SK-N-SH (cell line): Measurements from ENCODE around the gene GNAT2. TPM values are rescaled to one million over a fixed set of nuclear protein-coding genes. Genes with fewer than 3 reads are reported as not detected.

ENCODE experiments used
- CTCF ChIA-PET: fragments of 300-600, 350-600 bp; formaldehyde crosslinking; extraction: SDS; loops from one replicate; lab custom pipeline; 2021; lab: Yijun Ruan, JAX
- POLR2A ChIA-PET: fragments of 350-600 bp; sonication (Branson Sonifier 250); formaldehyde crosslinking; extraction: SDS; loops from one replicate; lab custom pipeline; 2020; ENCODE audit warnings: antibody characterized with exemption, inconsistent platforms; lab: Yijun Ruan, JAX
- DNase-seq: peaks from one replicate; pipeline ENCODE4 v3.0.0; 2012
- H2AFZ ChIP-seq: fragments of 200-600 bp; sonication (generic); 2 replicates; pipeline ENCODE4 v1.8.1; 2016; ENCODE audit warnings: antibody characterized with exemption, mild to moderate bottlenecking, low read depth
- H3F3A ChIP-seq: fragments of 200-600 bp; sonication (generic); replicated peaks from 2 replicates; pipeline ENCODE3; 2016; ENCODE audit warnings: antibody characterized with exemption, mild to moderate bottlenecking; ENCODE audit not compliant: insufficient read depth
- H3K27ac ChIP-seq, 2 experiments: fragments of 200-500 bp in 1 of 2; fragments of 200-600 bp in 1 of 2; sonication (Bioruptor generic) in 1 of 2; sonication (generic), shearing (Covaris generic) in 1 of 2; 2 replicates each; pipeline versions ENCODE4 v1.5.1 to v1.6.1; 2014 to 2016; ENCODE audit warnings: low read depth in 2 of 2, inconsistent platforms in 1 of 2, low read length in 1 of 2, mild to moderate bottlenecking in 1 of 2, mixed read lengths in 1 of 2
- H3K27me3 ChIP-seq: fragments of 200-600 bp; sonication (generic), shearing (Covaris generic); 2 replicates; pipeline ENCODE4 v1.6.1; 2016; ENCODE audit warnings: mixed run types; ENCODE audit not compliant: insufficient read depth
- H3K36me3 ChIP-seq, 2 experiments: fragments of 200-500 bp in 1 of 2; fragments of 200-600 bp in 1 of 2; sonication (Bioruptor generic) in 1 of 2; sonication (generic) in 1 of 2; replicated peaks in 1 of 2; 2 replicates each; pipeline versions ENCODE3 to v1.5.1; 2014 to 2016; ENCODE audit warnings: low read length in 1 of 2, mild to moderate bottlenecking in 1 of 2; ENCODE audit not compliant: insufficient read depth in 2 of 2, control insufficient read depth in 1 of 2
- H3K4me1 ChIP-seq, 2 experiments: fragments of 200-500 bp in 1 of 2; fragments of 200-600 bp in 1 of 2; sonication (Bioruptor generic) in 1 of 2; sonication (generic), shearing (Covaris generic) in 1 of 2; 2 replicates each; pipeline versions ENCODE4 v1.5.1 to v1.6.1; 2014 to 2016; ENCODE audit warnings: low read depth in 1 of 2, low read length in 1 of 2, mixed run types in 1 of 2; ENCODE audit not compliant: insufficient read depth in 2 of 2, control insufficient read depth in 1 of 2
- H3K4me2 ChIP-seq: fragments of 200-600 bp; sonication (generic), shearing (Covaris generic); 2 replicates; pipeline ENCODE4 v1.6.1; 2017; ENCODE audit warnings: mixed run types
- H3K4me3 ChIP-seq, 2 experiments: fragments of 200-500 bp in 1 of 2; fragments of 200-600 bp in 1 of 2; sonication (Bioruptor generic) in 1 of 2; sonication (generic), shearing (Covaris generic) in 1 of 2; 2 replicates each; pipeline versions ENCODE4 v1.5.1 to v1.8.1; 2014 to 2016; ENCODE audit warnings: low read depth in 2 of 2, inconsistent platforms in 1 of 2, low read length in 1 of 2, mild to moderate bottlenecking in 1 of 2, mixed read lengths in 1 of 2, moderate library complexity in 1 of 2
- H3K79me2 ChIP-seq: fragments of 200-600 bp; sonication (generic); 2 replicates; pipeline ENCODE4 v1.8.1; 2017; ENCODE audit warnings: mild to moderate bottlenecking; ENCODE audit not compliant: insufficient read depth
- H3K9ac ChIP-seq: fragments of 200-600 bp; sonication (generic); 2 replicates; pipeline ENCODE4 v1.6.1; 2017; ENCODE audit warnings: mixed run types
- H3K9me2 ChIP-seq: fragments of 200-600 bp; sonication (generic); 2 replicates; pipeline ENCODE4 v1.6.1; 2017; ENCODE audit warnings: mixed run types
- H3K9me3 ChIP-seq: fragments of 200-600 bp; sonication (generic); 2 replicates; pipeline ENCODE4 v1.6.1; 2017; ENCODE audit warnings: mixed run types, mild to moderate bottlenecking, moderate library complexity
- H4K20me1 ChIP-seq: fragments of 200-600 bp; sonication (generic); 2 replicates; pipeline ENCODE4 v1.6.1; 2017; ENCODE audit warnings: mild to moderate bottlenecking, mixed run types; ENCODE audit not compliant: insufficient read depth
- CHD2 ChIP-seq: fragments of 150-350 bp; IDR thresholded peaks from 2 replicates; pipeline ENCODE4 v1.6.1; 2018; ENCODE audit warnings: low read length; ENCODE audit not compliant: partially characterized antibody
- EP300 ChIP-seq, 2 experiments: IDR thresholded peaks; 2 replicates each; pipeline versions ENCODE4 v1.4.0 to v1.6.1; 2012; ENCODE audit warnings: borderline replicate concordance in 1 of 2, low read depth in 1 of 2, low read length in 1 of 2
- EZH2phosphoT487 ChIP-seq: fragments of 200-600 bp; sonication (generic); IDR thresholded peaks from 2 replicates; pipeline ENCODE4 v1.6.1; 2017; ENCODE audit warnings: low read depth, mixed run types, mild to moderate bottlenecking, antibody characterized with exemption, moderate library complexity, borderline replicate concordance
- FOXM1 ChIP-seq: IDR thresholded peaks from 2 replicates; pipeline ENCODE4 v1.4.0; 2012; ENCODE audit warnings: low read depth, mild to moderate bottlenecking
- GABPA ChIP-seq: IDR thresholded peaks from 2 replicates; pipeline ENCODE4 v1.4.0; 2012; ENCODE audit warnings: low read depth, mild to moderate bottlenecking
- GATA2 ChIP-seq: sonication (generic); formaldehyde crosslinking; IDR thresholded peaks from 2 replicates; pipeline ENCODE4 v1.5.0; 2020; ENCODE audit warnings: mild to moderate bottlenecking, missing genetic modification reagents
- JUND ChIP-seq: IDR thresholded peaks from 2 replicates; pipeline ENCODE4 v1.4.0; 2012
- MXI1 ChIP-seq: IDR thresholded peaks from 2 replicates; pipeline ENCODE4 v1.6.1; 2012; ENCODE audit warnings: mild to moderate bottlenecking, low read depth, low read length, improper control_type of control experiment
- RAD21 ChIP-seq: IDR thresholded peaks from 2 replicates; pipeline ENCODE4 v1.6.1; 2012; ENCODE audit warnings: mild to moderate bottlenecking, low read length
- RCOR1 ChIP-seq: fragments of 150-350 bp; IDR thresholded peaks from 2 replicates; pipeline ENCODE4 v1.6.1; 2017; ENCODE audit warnings: antibody characterized with exemption, low read length
- SMC3 ChIP-seq: IDR thresholded peaks from 2 replicates; pipeline ENCODE4 v1.6.1; 2012; ENCODE audit warnings: low read depth, low read length, improper control_type of control experiment
- WGBS: methylation state at CpG from one replicate; pipeline ENCODE4 v1.1.6; 2017; ENCODE audit warnings: low lambda C conversion rate; 5-methylcytosine and 5-hydroxymethylcytosine counted together
- polyA plus RNA-seq, 3 experiments: library from polyadenylated mRNA; depleted of rRNA; stranded (reverse); fragments of >200 nt; gene quantifications; 2 replicates each; pipeline ENCODE4 v1.2.3, GENCODE V29; 2012
- TF ChIP-seq, protein P1 (sequence below): fragments of 150-350 bp; IDR thresholded peaks from 2 replicates; pipeline ENCODE4 v1.6.1; 2017; ENCODE audit warnings: antibody characterized with exemption, low read length, low read depth, borderline replicate concordance

The GNAT2 gene
- polyA plus RNA-seq, 1 of the 3 experiments (the other 2 are of a cell fraction): 0.16 TPM

- Histone ChIP-seq H3K36me3 (peaks cover 20 to 41% of the 10 kb centered on the region in 2 experiments), H3K9me2 (no peaks in the 10 kb centered on the region), H2AFZ (no peak overlapping the region), H3K4me3 (no peak overlapping the region), H3F3A (peaks cover 4% of the 10 kb centered on the region), H3K9me3 (no peaks in the 10 kb centered on the region; the same call in 1 of the 2 replicates), H3K27ac (peak overlapping the region in 1 of 2 experiments; percentile 97; a peak in 2 of 4 replicates), H3K27me3 (no peaks in the 10 kb centered on the region), H3K9ac (no peak overlapping the region), H4K20me1 (0 out of 2 replicates have a peak, but pooled peaks cover 3% of the 10 kb centered on the region), H3K4me1 (peaks cover 7 to 71% of the 10 kb centered on the region in 2 experiments; a peak in 3 of 4 replicates), H3K79me2 (no peaks in the 10 kb centered on the region), H3K4me2 (no peak overlapping the region)
- 57% methylated on average over 5 of the region's 5 CpGs for WGBS
- ChIA-PET CTCF (interaction anchor here (0.7 to 11.9 kb wide), 6 partner anchors 7 to 351 kb away, joined by 3 to 114 read pairs (median 9); partner anchors contain the start of gene AHCYL1), POLR2A (interaction anchor here (1.7 to 4.3 kb wide), 3 partner anchors 8 to 84 kb away, joined by 7 to 26 read pairs (median 8); partner anchors contain the start of gene GNAI3)
- TF ChIP-seq RCOR1: peak; percentile 67; the same call in 1 of the 2 replicates
- TF ChIP-seq JUND: no peak
- TF ChIP-seq EP300 (IDR thresholded peaks at IDR 0.05; ENCODE audit: borderline replicate concordance in 1 of 2, low read depth in 1 of 2, low read length in 1 of 2): peak in 1 of 2 experiments; percentile 83; a peak in 2 of 4 replicates
- TF ChIP-seq SMC3: peak; percentile 5; the same call in 1 of the 2 replicates
- TF ChIP-seq, protein P1, sequence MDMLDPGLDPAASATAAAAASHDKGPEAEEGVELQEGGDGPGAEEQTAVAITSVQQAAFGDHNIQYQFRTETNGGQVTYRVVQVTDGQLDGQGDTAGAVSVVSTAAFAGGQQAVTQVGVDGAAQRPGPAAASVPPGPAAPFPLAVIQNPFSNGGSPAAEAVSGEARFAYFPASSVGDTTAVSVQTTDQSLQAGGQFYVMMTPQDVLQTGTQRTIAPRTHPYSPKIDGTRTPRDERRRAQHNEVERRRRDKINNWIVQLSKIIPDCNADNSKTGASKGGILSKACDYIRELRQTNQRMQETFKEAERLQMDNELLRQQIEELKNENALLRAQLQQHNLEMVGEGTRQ: no peak
- peak; percentile 87 for TF ChIP-seq CHD2
- peak; percentile 42; the same call in 1 of the 2 replicates for TF ChIP-seq GATA2 (CRISPR knock-in tag)
- TF ChIP-seq RAD21: peak; percentile 25
- no peak for TF ChIP-seq GABPA
- TF ChIP-seq EZH2phosphoT487: no peak
- peak; percentile 76 for TF ChIP-seq MXI1
- peak; percentile 92 for DNase-seq
Measured at GRCh38 chr1:109632671-109633346, 13.4 kb upstream of the GNAT2 start.

- Histone ChIP-seq H3K79me2 (no peaks in the 10 kb centered on the region), H3K4me2 (no peak overlapping the region), H3K4me1 (peaks cover 7 to 61% of the 10 kb centered on the region in 2 experiments; a peak in 3 of 4 replicates), H3K27me3 (no peaks in the 10 kb centered on the region), H2AFZ (no peak overlapping the region), H3F3A (peaks cover 4% of the 10 kb centered on the region), H3K9ac (no peak overlapping the region), H3K36me3 (peaks cover 20 to 51% of the 10 kb centered on the region in 2 experiments), H3K27ac (peak overlapping the region in 1 of 2 experiments; percentile 97; a peak in 2 of 4 replicates), H3K4me3 (no peak overlapping the region), H3K9me3 (no peaks in the 10 kb centered on the region; the same call in 1 of the 2 replicates), H4K20me1 (0 out of 2 replicates have a peak, but pooled peaks cover 3% of the 10 kb centered on the region), H3K9me2 (no peaks in the 10 kb centered on the region)
- TF ChIP-seq FOXM1: no peak
- 77% methylated on average over 12 of the region's 16 CpGs for WGBS
- ChIA-PET POLR2A (interaction anchor here (1.7 to 4.3 kb wide), 3 partner anchors 9 to 83 kb away, joined by 7 to 26 read pairs (median 8); partner anchors contain the start of gene GNAI3), CTCF (interaction anchor here (0.9 to 11.9 kb wide), 12 partner anchors 8 to 352 kb away, joined by 3 to 114 read pairs (median 5); partner anchors contain the start of genes AHCYL1, AMPD2, GNAI3 and GNAT2)
- DNase-seq: peak; percentile 44
Measured at GRCh38 chr1:109631513-109632505, 12.4 kb upstream of the GNAT2 start.
